Left lung (tissue), 10 donors: ENCODE measurements around the gene MIB2. TPM values are rescaled to one million over a fixed set of nuclear protein-coding genes. Genes with fewer than 3 reads are reported as not detected.
"Not testable (repeated sequence)": the region's sequence is repeated elsewhere in the genome, so short reads cannot be mapped to it uniquely, and the experiment has no call there.

Experiments used
- ATAC-seq: fragments of 200-7000 bp; cut with Tn5 transposase; one replicate; pipeline ENCODE4 v1.9.1; 2020; ENCODE audit warnings: moderate library complexity
- DNase-seq, 4 donors: peaks; one replicate each; pipeline ENCODE4 v3.0.0-alpha.2; 2013 to 2020
- H3K27ac ChIP-seq, 2 donors: fragments of 200-600 bp; sonication (generic) in 1 of 2; one replicate each; pipeline versions ENCODE4 v1.5.0 to v1.8.0; 2020 to 2021
- H3K27me3 ChIP-seq, 2 donors: fragments of 200-600 bp; sonication (generic) in 1 of 2; one replicate each; pipeline versions ENCODE4 v1.5.0 to v1.8.0; 2020 to 2021
- H3K36me3 ChIP-seq, 2 donors: fragments of 200-600 bp; sonication (generic) in 1 of 2; one replicate each; pipeline versions ENCODE4 v1.5.0 to v1.8.0; 2020 to 2021
- H3K4me1 ChIP-seq, 2 donors: fragments of 200-600 bp; one replicate each; pipeline ENCODE4 v1.8.0; 2021
- H3K4me3 ChIP-seq, 2 donors: fragments of 200-600 bp; sonication (generic) in 1 of 2; one replicate each; pipeline versions ENCODE4 v1.5.0 to v1.8.0; 2020 to 2021; ENCODE audit warnings: mild to moderate bottlenecking in 1 of 2
- H3K9me3 ChIP-seq, 2 donors: fragments of 200-600 bp; sonication (generic) in 1 of 2; one replicate each; pipeline versions ENCODE4 v1.5.0 to v1.8.0; 2020 to 2021
- intact Hi-C, 2 donors: fragments of 100-400 bp; cut with DNase I; formaldehyde crosslinking; loops; one replicate each; pipeline versions ENCODE4 v1.11.2 to v1.14.2; 2022
- polyA plus RNA-seq, 6 donors: library from polyadenylated mRNA; unstranded; fragments of 120-200 nt; gene quantifications; one replicate each; pipeline ENCODE4 v1.2.1, GENCODE V29; 2013; ENCODE audit not compliant: insufficient read length in 6 of 6
- total RNA-seq, 2 donors: library from RNA; stranded (reverse); fragmentation: NEBNext Ultra II Directional; extraction: Animal tissue kit (Norgen Biotek cat#: 25700); gene quantifications; one replicate each; pipeline ENCODE4 v1.2.1, GENCODE V29; 2021
- TF ChIP-seq, protein P1 (sequence below), 2 donors: fragments of 200-600 bp; sonication (generic) in 1 of 2; IDR thresholded peaks; one replicate each; pipeline versions ENCODE4 v1.5.0 to v1.8.0; 2021; ENCODE audit warnings: antibody characterized with exemption in 2 of 2
- donor health status: DM: no; HTN: yes; CAD: no.
- donor health status: DM: no; HTN: no; CAD: no.

MIB2 gene
- total and polyA plus RNA-seq, 8 donors = 43.2 to 118 (median 61.4) TPM

GRCh38 chr1:1648265-1648664 lies 33.0 kb downstream of the MIB2 start:
- ATAC-seq, H3K27ac ChIP-seq, H3K9me3 ChIP-seq, intact Hi-C loops, H3K27me3 ChIP-seq, H3K4me3 ChIP-seq, H3K4me1 ChIP-seq: not testable (repeated sequence)
- DNase-seq = peak in 2 of 4 donors; percentile 4 to 47
- peaks cover 0 to 76% of the 10 kb centered on the region in 2 donors for H3K36me3 ChIP-seq

GRCh38 chr1:1658583-1659549 lies 43.6 kb downstream of the MIB2 start, which contains the start of gene CDK11B:
Gene CDK11B, minus strand, starts transcription at chr1:1659004. Its CDS starts 1,519 bp downstream, at chr1:1657485.
- TF ChIP-seq, protein P1, sequence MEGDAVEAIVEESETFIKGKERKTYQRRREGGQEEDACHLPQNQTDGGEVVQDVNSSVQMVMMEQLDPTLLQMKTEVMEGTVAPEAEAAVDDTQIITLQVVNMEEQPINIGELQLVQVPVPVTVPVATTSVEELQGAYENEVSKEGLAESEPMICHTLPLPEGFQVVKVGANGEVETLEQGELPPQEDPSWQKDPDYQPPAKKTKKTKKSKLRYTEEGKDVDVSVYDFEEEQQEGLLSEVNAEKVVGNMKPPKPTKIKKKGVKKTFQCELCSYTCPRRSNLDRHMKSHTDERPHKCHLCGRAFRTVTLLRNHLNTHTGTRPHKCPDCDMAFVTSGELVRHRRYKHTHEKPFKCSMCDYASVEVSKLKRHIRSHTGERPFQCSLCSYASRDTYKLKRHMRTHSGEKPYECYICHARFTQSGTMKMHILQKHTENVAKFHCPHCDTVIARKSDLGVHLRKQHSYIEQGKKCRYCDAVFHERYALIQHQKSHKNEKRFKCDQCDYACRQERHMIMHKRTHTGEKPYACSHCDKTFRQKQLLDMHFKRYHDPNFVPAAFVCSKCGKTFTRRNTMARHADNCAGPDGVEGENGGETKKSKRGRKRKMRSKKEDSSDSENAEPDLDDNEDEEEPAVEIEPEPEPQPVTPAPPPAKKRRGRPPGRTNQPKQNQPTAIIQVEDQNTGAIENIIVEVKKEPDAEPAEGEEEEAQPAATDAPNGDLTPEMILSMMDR (IDR thresholded peaks at IDR 0.05) = peak; percentile 18 to 32
- Histone ChIP-seq H3K36me3 (peaks cover 0 to 31% of the 10 kb centered on the region in 2 donors), H3K27ac (peak within 1 kb of the TSS; percentile 94 to 98), H3K4me1 (peaks cover 2 to 29% of the 10 kb centered on the region in 2 donors), H3K4me3 (peak within 1 kb of the TSS; percentile 44 to 53)
- DNase-seq = peak; percentile 92 to 98 (median 94)
- peak; percentile 91 for ATAC-seq
- intact Hi-C loops, H3K27me3 ChIP-seq, H3K9me3 ChIP-seq: not testable (repeated sequence)

GRCh38 chr1:1662392-1662791 lies 47.1 kb downstream of the MIB2 start:
- peaks cover 0 to 22% of the 10 kb centered on the region in 2 donors for H3K36me3 ChIP-seq
- H3K27me3 ChIP-seq, intact Hi-C loops, DNase-seq, H3K4me3 ChIP-seq, ATAC-seq, H3K27ac ChIP-seq, H3K9me3 ChIP-seq: not testable (repeated sequence)
- H3K4me1 ChIP-seq = peaks cover 2 to 19% of the 10 kb centered on the region in 2 donors

GRCh38 chr1:1662830-1663560 lies 47.7 kb downstream of the MIB2 start:
- H3K27ac ChIP-seq = peak overlapping the region in 1 of 2 donors; percentile 2
- H3K9me3 ChIP-seq, H3K4me3 ChIP-seq, ATAC-seq, intact Hi-C loops, H3K27me3 ChIP-seq: not testable (repeated sequence)
- DNase-seq = peak in 2 of 4 donors; percentile 30 to 55
- H3K36me3 ChIP-seq = peaks cover 0 to 22% of the 10 kb centered on the region in 2 donors
- H3K4me1 ChIP-seq = peaks cover 2 to 15% of the 10 kb centered on the region in 2 donors

GRCh38 chr1:1664318-1664717 lies 49.0 kb downstream of the MIB2 start:
- intact Hi-C loops, H3K27ac ChIP-seq, H3K27me3 ChIP-seq, H3K4me3 ChIP-seq, ATAC-seq, H3K9me3 ChIP-seq: not testable (repeated sequence)
- Histone ChIP-seq H3K4me1 (peaks cover 2 to 15% of the 10 kb centered on the region in 2 donors), H3K36me3 (peaks cover 0 to 33% of the 10 kb centered on the region in 2 donors)
- peak in 2 of 4 donors; percentile 0 to 13 for DNase-seq

DNA sequence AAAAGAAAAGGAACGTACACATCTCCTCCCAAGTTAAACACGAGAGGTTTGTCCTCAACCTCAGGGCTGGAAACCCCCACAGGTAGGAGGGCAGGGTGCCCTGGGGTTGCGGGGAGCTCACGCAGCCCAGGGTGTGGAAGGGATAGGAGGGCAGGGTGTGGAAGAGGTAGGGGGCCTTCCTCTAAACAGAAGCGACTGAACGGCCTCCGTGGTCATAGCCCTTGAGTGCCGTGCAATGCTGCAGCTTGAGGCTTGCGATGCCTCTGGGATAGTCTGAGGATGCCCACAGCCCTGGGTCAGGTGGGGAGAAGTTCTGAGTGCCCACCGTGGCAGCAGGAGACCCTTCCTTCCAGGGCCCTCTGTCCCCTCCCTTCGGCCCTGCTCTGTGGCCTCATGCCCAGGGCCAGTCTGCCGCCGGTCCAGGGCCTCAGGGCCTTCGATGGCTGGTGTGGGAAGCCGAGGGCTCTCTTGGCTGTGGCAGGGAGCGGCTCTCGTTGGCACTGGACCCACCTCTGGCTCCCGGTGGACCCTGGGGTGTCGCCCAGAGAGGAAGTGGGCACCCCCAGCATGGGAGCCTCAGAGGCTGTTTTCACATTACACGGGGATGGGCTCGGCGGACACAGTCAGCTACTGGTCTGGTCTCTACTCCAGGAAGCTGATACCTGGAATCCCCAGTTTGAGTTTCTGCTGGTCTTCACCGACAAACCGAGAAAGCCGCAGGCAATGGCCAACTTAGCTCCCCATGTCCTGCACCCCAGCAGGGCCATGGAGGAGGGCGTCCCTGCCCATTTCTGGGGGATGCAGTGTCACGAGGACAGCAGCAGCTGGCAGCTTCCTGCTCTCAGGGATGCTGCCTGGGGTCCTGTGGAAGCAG lies 49.9 kb downstream of the MIB2 start:
- ATAC-seq (no peak), DNase-seq (peak in 2 of 4 donors; percentile 28 to 59)
- Histone ChIP-seq H3K27ac (no peak overlapping the region), H3K9me3 (no peaks in the 10 kb centered on the region), H3K4me3 (no peak overlapping the region), H3K36me3 (peaks cover 0 to 41% of the 10 kb centered on the region in 2 donors), H3K27me3 (no peaks in the 10 kb centered on the region), H3K4me1 (peaks cover 2 to 15% of the 10 kb centered on the region in 2 donors)
- intact Hi-C loops = no loop called here
- TF ChIP-seq, protein P1 (IDR thresholded peaks at IDR 0.05) = no peak
